Islet of Langerhans (tissue), 1 donor: ENCODE measurements around the gene RELL1.

Experiments
- FAIRE-seq: peaks from one replicate; lab custom pipeline; 2011; peaks lifted over from hg19 to GRCh38; lab: Jason Lieb, UNC

The RELL1 gene

DNA sequence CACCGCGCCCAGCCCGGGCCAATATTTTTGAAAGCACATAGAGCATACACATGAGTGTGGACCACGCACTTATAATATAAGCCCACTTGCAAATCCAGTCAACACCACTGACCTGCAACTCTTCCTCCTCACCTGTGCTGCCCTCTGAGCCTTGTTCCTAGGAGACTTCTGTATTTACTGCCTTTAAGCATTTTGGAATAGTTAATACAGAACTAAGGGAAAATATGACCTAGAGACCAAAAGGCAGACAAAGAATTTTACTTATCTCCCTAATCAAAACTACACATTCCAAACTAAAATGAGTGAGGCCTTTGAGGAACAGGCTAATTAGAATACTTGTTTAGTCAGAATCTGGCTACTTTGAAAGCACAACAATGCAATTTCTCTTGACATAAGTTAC lies 89.1 kb downstream of the RELL1 start:
- no peak for FAIRE-seq

DNA sequence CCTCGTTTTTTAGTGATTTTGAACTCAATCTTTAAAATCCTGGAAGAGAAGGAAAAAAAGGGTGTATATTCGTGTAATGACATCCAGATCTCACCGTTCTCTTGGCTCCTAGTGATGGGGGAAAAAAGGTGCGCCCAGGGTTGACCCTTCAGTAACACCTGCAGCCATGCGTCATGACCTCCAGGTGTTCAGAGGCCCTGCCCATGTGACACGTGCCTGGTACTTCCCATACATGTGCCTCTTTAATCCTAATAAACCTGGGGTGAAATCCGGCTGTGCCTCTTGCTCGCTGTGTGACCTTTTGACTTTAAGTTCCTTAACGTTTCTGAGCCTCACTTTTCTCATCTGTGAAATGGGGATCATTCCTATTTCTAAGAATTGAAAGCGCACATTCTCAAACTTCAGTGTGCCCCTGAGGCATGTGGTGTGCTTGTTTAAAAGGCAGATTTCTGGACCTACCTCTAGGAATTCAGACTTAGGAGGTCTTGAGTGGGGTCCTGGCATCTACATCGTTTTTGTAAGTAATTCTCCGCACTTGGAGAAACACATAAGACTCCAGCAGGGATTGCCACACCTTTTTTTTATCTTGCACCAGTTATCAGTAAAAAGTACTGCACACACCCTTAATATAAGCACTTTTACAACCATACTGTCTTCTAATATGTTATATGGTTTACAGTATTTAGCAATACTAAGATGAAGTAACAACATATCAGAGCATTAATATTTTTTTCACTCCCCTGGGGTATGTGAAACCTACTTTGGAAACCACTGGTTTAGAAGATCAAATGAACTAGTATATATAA lies 90.1 kb downstream of the RELL1 start:
- FAIRE-seq = no peak

DNA sequence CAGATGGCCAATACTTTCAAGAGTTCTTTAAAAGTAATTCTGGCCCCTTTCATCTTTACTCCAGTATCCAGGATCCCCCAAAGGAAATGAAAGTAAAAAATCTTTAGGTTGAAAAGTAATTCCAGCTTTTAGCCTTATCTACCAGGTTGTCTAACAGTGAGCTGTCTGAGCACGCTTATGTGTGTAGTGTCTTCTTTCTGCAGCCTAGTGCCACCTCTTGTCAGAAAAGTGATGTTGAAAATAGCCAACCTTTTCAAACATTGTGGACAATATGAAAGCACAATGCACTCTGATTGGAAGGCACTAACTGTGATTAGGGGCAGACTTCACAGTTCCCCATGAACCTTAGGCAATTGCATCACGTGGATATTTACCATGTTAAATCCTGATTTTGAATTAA lies 92.1 kb downstream of the RELL1 start:
- FAIRE-seq = no peak

DNA sequence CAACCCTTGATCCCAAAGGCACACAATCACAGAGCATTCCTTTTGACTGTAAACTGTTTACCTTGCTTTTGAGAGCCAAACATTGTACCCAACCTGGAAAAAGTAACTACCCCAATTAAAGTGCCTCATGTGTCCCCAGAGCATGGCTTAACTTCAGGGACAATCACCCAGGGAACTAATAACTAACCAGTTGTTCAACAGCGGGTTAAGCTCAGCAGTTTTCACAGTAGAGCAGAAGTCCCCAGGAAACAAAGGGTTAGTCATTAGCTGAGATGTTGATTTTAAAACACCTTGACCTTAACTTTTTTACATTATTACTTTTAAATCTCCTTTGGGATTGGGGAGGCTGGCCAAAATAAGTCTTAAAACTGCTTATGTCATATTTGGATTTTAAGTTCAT lies 94.8 kb downstream of the RELL1 start:
- FAIRE-seq = no peak

DNA sequence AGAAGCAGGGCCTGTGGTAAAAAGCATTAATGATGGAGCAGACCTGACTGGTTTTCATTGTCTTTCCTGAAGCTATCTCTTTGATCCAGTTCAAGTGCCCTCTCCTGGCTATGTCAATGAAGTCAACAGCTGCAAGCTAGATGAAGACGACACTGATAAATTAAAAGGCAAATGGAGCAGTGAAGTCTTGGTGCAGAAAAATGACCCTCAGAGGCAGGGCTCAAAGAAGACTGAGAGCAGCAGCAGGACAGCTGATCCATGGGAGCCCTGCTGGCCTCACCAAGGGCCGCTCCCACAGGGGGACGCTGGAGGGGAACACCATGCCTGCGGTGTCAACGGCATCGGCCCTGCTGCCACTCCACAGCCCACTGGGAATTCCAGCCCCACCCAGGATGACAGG lies 96.2 kb downstream of the RELL1 start:
- no peak for FAIRE-seq

DNA sequence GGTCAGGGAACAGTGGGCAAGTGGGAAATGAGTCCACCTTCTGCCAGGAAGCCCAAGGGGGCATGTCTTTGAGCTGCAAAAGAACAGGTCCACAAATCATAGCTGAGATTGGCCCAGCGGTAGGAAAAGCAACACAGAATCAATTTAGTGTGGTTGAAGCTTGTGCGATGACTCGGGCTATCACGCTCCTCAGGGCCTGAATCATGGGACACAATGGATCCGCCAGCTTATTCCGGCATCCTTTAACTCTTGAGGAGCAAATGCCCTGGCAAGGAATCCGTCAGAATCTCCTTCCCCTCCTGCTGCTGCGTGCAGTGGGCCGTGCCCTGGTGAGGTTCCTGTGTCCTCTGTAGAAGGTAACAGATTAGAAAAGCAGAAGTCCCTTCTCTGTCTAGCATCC lies 98.0 kb downstream of the RELL1 start:
- FAIRE-seq = no peak

DNA sequence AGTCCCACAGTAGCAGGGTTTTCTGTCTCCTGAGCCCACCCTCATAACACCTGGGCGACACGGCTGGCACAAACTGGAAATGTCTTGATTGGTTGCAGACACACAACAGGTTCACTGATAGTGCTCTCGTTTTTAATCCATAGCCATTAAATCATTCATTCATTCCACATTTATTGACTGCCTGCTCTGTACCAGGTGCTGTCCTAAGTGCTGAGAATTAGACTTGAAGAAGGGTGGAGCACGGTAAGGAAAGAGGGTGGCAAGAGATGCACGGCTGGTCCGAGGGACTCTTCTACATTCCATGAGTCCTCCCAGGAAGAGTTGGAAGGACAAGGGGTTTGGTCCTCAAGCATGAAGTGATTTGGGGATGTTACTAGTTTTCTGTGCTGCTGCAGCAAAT lies 100.0 kb downstream of the RELL1 start:
- FAIRE-seq = no peak

DNA sequence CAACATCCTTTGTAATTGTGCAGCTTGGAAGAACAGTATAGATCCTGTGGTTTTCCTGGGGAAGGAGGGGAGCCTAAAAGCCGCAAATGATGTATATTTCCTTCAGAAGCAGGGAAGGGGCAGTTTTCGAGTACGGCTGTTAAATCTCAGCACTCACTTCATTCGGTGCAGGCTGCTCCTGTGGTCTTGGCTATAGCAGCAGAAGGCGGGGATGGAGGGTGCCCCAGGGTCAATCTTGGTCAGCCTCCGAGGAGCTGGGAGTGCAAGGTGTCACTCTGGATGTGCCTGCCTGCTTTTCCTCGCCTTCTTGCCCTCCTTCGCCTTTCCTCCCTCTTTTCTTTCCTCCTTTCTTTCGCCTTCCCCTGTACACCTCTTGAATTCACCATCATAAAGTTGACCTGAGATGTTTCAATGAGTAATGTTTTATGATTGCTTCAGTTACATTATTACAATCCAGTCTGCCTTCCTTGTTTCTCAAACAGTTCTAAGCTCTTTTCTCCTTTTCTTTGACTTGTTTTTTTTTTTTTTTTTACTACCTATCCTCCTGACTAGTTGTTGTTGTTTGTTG lies 101.6 kb downstream of the RELL1 start:
- FAIRE-seq = no peak

DNA sequence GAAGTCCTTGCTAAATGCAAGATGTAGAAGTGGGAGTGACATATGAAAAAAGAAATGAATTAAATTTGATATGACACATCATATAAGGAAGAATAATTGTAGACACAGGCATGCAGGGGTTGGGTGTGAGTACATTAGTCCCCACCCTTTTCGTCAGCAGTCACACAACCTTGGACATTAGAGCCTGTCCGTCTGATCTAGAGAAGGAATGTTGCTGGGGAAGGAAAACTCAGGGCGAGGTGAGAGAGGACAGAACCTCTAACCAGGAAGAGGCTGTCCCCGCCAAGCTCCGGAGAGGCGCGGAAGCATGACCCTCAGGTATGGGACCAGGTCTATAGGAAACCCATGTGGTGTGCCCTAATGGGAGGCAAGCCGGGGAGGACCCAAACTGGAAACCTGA lies 102.1 kb downstream of the RELL1 start:
- no peak for FAIRE-seq

DNA sequence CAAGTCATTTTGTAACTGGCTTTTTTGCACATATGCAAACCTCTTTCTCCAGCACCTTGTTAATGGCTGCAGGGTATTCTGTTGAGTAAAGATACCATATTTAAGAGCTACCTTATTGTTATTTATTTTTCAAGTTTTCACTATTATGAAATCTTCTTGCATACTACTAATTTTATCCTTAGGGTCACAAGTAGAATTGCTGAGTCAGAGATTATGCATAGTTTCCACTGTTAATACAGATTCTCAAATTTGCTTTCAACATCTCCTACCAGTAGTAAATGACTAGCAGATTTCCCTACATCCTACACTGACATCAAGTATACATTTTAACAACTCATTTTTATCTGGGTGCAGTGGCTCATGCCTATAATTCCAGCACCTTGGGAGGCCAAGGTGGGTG lies 112.6 kb downstream of the RELL1 start:
- no peak for FAIRE-seq

DNA sequence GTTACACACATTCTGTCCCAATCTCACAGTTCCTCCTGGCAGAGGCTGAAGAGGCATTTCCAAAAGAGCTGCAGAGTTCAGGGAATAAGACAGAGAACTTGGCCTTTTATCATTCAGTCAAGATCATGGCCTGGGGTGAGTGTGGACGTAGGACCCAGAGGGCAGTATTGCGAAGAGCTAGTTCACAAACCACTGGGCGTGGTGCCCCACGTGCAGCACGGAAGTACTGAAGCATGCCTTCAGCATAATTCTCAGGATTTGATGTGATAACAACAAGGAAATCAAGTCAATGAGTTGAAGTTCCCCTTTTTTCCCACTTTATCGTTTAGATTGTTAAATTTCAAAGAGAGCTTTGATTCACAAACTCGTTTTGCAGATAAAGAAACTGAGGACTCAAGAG lies 117.7 kb downstream of the RELL1 start:
- no peak for FAIRE-seq

DNA sequence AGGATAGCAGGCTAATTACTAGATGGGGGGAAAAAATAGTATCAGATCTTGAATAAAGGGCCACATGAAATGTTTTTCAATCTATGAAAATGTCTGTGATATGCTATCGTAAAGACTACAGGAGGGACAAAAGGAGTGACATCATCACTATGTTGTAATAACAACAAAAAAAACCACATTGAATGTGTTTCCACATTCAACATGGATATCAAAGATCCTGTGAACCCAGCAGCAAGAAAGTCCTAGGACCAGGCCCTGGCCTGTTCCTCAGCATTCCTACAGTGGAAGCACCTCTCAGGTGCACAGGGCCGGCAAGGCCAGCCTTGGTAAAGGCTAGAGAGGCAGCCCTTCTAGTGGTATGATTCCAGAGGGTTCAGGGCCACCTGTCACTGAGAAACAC lies 118.3 kb downstream of the RELL1 start:
- FAIRE-seq = no peak

DNA sequence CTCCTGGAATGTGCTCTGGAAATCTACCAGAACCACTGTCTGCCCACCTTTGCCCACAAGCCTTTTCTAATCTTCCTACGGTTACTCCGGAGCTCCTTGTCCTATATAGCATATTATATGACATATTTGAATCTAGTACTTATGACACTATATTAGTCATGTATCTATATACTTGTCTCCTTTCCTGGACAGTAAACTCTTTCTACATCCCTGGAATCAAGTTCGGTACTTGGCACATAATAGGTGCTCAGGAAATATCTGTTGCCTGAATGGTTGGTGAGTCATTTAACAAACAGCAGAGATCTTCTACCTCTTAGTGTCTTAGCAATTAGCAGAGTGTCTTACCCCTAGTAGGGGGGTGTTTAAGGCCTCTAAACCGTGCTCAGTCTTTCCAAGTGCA lies 123.6 kb downstream of the RELL1 start:
- no peak for FAIRE-seq

DNA sequence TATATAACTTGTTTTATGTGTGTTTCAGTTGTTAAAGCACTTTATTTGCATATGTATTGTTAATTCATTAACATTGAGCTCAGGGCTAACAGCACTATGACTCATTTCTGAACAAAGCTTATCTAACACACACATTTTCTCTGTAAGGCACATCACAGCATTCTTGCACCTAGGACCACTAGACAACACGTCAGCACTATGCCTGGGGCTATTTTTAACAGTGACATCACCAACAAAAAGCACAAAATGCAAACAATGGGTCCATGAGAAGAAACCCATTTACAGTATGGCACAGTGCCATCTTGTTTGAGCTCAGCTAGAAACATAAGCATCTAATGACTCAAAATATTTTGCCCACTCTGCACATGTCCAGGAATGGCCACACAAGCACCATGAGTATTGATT lies 124.4 kb downstream of the RELL1 start:
- FAIRE-seq = no peak

DNA sequence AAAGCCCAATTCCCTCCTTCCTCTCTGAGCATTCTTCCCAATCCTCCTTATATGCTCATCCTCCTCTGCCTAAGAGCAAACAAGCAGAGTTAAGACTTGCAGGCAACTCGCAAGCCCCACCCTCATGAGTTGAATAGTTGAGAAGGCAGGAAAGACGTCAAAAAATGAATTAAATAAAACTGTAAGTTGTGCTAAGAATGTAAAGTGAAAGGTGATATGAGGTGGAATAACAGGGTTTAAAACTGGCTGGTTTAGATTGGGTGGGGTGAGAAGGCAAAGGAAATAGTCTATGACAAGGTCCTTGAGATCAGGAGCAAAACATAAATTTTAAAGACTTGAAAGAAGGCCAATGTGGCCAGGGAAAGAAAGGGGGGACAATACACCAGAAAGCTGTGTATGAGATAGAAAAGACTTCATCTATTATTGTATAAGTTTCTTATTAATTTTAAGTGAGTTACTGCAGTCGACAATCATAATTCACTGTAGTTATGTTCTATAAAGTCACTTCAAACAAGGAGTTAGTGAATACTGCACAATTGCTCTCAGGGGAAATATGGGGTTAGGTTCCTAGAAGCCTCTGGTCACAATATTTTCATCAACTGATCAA lies 124.9 kb downstream of the RELL1 start:
- FAIRE-seq = no peak
